Neuron (in vitro differentiated cells): ENCODE data around the gene RPTOR.
"Not testable (repeated sequence)": the region's sequence is repeated elsewhere in the genome, so short reads cannot be mapped to it uniquely, and the experiment has no call there.

Experiments used
- H2AFZ ChIP-seq: one replicate; pipeline ENCODE4 v1.6.1; 2013; ENCODE audit warnings: low read depth, mild to moderate bottlenecking, inconsistent platforms, low read length, moderate library complexity
- H3K27me3 ChIP-seq: one replicate; pipeline ENCODE4 v1.6.1; 2013; ENCODE audit warnings: low read length; ENCODE audit not compliant: insufficient read depth
- H3K36me3 ChIP-seq: one replicate; pipeline ENCODE4 v1.6.1; 2013; ENCODE audit warnings: low read length; ENCODE audit not compliant: insufficient read depth
- H3K4me1 ChIP-seq: one replicate; pipeline ENCODE4 v1.6.1; 2013; ENCODE audit warnings: low read length; ENCODE audit not compliant: insufficient read depth
- H3K4me3 ChIP-seq: 2 replicates; pipeline ENCODE4 v1.5.1; 2013; ENCODE audit warnings: mild to moderate bottlenecking, low read length, moderate library complexity
- H3K9me3 ChIP-seq: one replicate; pipeline ENCODE4 v1.6.1; 2013; ENCODE audit warnings: low read length

The RPTOR gene

GRCh38 chr17:80544655-80545498 lies at the start of gene RPTOR:
TSS of gene RPTOR (plus strand) at chr17:80544838. CDS start at chr17:80545630, 792 bp downstream.
- no peaks in the 10 kb centered on the region for H3K9me3 ChIP-seq
- peaks cover 4% of the 10 kb centered on the region for H3K36me3 ChIP-seq
- H3K4me1 ChIP-seq, result peaks cover 17% of the 10 kb centered on the region
- H3K27me3 ChIP-seq, result no peaks in the 10 kb centered on the region
- H2AFZ ChIP-seq, result peak within 1 kb of the TSS; percentile 39
- H3K4me3 ChIP-seq, result peak within 1 kb of the TSS; percentile 98

GRCh38 chr17:80497726-80498241 lies 46.9 kb upstream of the RPTOR start:
- no peaks in the 10 kb centered on the region for H3K36me3 ChIP-seq
- H3K4me1 ChIP-seq, result peaks cover 28% of the 10 kb centered on the region
- no peaks in the 10 kb centered on the region for H3K9me3 ChIP-seq
- peak overlapping the region; percentile 40 for H3K4me3 ChIP-seq
- peak overlapping the region; percentile 19 for H2AFZ ChIP-seq
- H3K27me3 ChIP-seq, result no peaks in the 10 kb centered on the region

GRCh38 chr17:80498242-80498919 lies 46.3 kb upstream of the RPTOR start:
- H3K4me3 ChIP-seq, result peak overlapping the region; percentile 40
- no peaks in the 10 kb centered on the region for H3K27me3 ChIP-seq
- peaks cover 22% of the 10 kb centered on the region for H3K4me1 ChIP-seq
- H3K9me3 ChIP-seq, result no peaks in the 10 kb centered on the region
- H3K36me3 ChIP-seq, result no peaks in the 10 kb centered on the region
- peak overlapping the region; percentile 19 for H2AFZ ChIP-seq

- H3K9me3 ChIP-seq, result no peaks in the 10 kb centered on the region
- H3K4me3 ChIP-seq, result peak overlapping the region; percentile 40
- peaks cover 20% of the 10 kb centered on the region for H3K4me1 ChIP-seq
- H2AFZ ChIP-seq, result no peak overlapping the region
- no peaks in the 10 kb centered on the region for H3K27me3 ChIP-seq
- no peaks in the 10 kb centered on the region for H3K36me3 ChIP-seq
Observed at GRCh38 chr17:80498920-80499410, 45.7 kb upstream of the RPTOR start.

GRCh38 chr17:80499560-80499959 lies 45.1 kb upstream of the RPTOR start:
- Histone ChIP-seq H3K9me3 (no peaks in the 10 kb centered on the region), H3K36me3 (no peaks in the 10 kb centered on the region), H3K27me3 (no peaks in the 10 kb centered on the region), H3K4me3 (no peak overlapping the region), H3K4me1 (peaks cover 22% of the 10 kb centered on the region), H2AFZ (no peak overlapping the region)

GRCh38 chr17:80499961-80500665 lies 44.5 kb upstream of the RPTOR start:
- Histone ChIP-seq H3K4me1 (peaks cover 27% of the 10 kb centered on the region), H3K9me3 (no peaks in the 10 kb centered on the region), H3K36me3 (no peaks in the 10 kb centered on the region), H2AFZ (no peak overlapping the region), H3K27me3 (no peaks in the 10 kb centered on the region), H3K4me3 (no peak overlapping the region)

GRCh38 chr17:80501741-80502577 lies 42.7 kb upstream of the RPTOR start:
- no peaks in the 10 kb centered on the region for H3K9me3 ChIP-seq
- H3K4me1 ChIP-seq, result peaks cover 29% of the 10 kb centered on the region
- H3K36me3 ChIP-seq, result no peaks in the 10 kb centered on the region
- H3K27me3 ChIP-seq, result no peaks in the 10 kb centered on the region
- no peak overlapping the region for H2AFZ ChIP-seq
- no peak overlapping the region for H3K4me3 ChIP-seq

- Histone ChIP-seq H2AFZ (no peak overlapping the region), H3K4me3 (no peak overlapping the region), H3K27me3 (no peaks in the 10 kb centered on the region), H3K9me3 (no peaks in the 10 kb centered on the region), H3K36me3 (no peaks in the 10 kb centered on the region), H3K4me1 (peaks cover 29% of the 10 kb centered on the region)
Observed at GRCh38 chr17:80502578-80502877, 42.1 kb upstream of the RPTOR start.

GRCh38 chr17:80503031-80503430 lies 41.6 kb upstream of the RPTOR start:
- Histone ChIP-seq H3K4me3 (no peak overlapping the region), H3K9me3 (no peaks in the 10 kb centered on the region), H3K27me3 (no peaks in the 10 kb centered on the region), H3K4me1 (peaks cover 29% of the 10 kb centered on the region), H3K36me3 (no peaks in the 10 kb centered on the region), H2AFZ (no peak overlapping the region)

GRCh38 chr17:80503921-80504320 lies 40.7 kb upstream of the RPTOR start:
- H3K4me1 ChIP-seq, result peaks cover 22% of the 10 kb centered on the region
- H3K36me3 ChIP-seq, result no peaks in the 10 kb centered on the region
- no peak overlapping the region for H2AFZ ChIP-seq
- no peaks in the 10 kb centered on the region for H3K27me3 ChIP-seq
- H3K9me3 ChIP-seq, result no peaks in the 10 kb centered on the region
- no peak overlapping the region for H3K4me3 ChIP-seq

- H3K4me1 ChIP-seq, result peaks cover 13% of the 10 kb centered on the region
- H3K27me3 ChIP-seq, result no peaks in the 10 kb centered on the region
- no peaks in the 10 kb centered on the region for H3K36me3 ChIP-seq
- H3K4me3 ChIP-seq, result no peak overlapping the region
- no peak overlapping the region for H2AFZ ChIP-seq
- H3K9me3 ChIP-seq, result no peaks in the 10 kb centered on the region
Observed at GRCh38 chr17:80504686-80505413, 39.8 kb upstream of the RPTOR start.

GRCh38 chr17:80507177-80507576 lies 37.5 kb upstream of the RPTOR start:
- H3K27me3 ChIP-seq, result peaks cover 10% of the 10 kb centered on the region
- H3K9me3 ChIP-seq, H3K36me3 ChIP-seq, H3K4me3 ChIP-seq, H2AFZ ChIP-seq, H3K4me1 ChIP-seq: not testable (repeated sequence)
